Stimulated activated CD4-positive, alpha-beta T cell treated with anti-CD3 and anti-CD28 coated beads, TNF-alpha, amount 100 ng/mL, for 48 hours (primary cell): Measurements from ENCODE around the gene RAB17.

ENCODE experiments used
- DNase-seq, 3 donors: peaks; one replicate each; pipeline ENCODE4 v3.0.0-alpha.2; 2020; ENCODE audit warnings: low read depth in 3 of 3

RAB17 gene

DNA sequence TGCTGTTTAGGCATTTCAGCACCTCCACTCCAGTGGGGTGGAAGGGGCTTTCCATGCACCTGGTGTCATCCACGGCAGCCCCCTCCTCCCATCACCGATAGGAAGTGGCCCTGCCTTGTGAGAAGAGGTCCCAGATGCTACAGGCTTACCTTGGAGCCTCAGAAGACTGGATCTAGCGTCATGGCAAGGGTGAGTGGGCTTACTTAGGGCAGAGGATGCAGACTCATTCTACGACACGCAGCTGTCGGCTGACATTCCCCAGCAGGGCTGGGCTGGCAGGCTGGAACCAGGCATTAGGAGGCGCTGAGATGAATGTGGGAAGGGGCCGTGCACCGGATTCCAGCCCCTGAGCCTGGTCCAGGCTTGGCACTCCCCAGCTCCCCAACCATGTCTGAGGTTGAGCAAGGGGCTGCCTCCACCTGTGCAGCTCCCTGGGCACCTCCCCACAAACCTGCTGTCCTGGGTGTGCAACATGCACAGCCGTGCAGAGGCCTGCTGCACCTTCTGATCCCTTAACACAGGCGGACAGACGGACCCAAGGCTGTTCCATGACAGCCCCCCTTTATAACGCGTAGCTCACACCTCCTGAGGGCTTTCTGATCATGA is 25.9 kb downstream of the RAB17 start:
- no peak for DNase-seq

- DNase-seq = no peak
Observed at GRCh38 chr2:237563816-237564215, 26.7 kb downstream of the RAB17 start.

DNA sequence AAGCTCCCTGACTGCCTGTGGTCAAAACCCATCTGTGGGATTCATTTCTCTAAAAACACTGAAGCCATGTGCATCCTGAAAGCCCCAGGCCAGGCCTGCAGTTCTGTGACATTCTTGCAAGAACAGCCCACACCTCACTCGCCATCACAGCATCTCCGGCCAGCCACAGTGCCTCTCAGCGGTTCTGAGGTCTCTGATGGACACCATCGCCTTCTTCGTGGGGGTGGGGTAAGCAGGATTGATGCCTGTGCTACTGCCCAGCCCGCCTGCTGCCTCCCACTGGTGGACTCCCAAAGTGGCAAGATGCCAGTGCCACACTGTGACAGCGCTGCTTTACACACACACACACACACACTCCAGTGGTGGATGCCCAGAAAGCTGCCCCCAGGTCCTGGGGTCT is 29.3 kb downstream of the RAB17 start:
- DNase-seq = no peak

GRCh38 chr2:237558961-237559641 is 31.4 kb downstream of the RAB17 start:
- DNase-seq = no peak

DNA sequence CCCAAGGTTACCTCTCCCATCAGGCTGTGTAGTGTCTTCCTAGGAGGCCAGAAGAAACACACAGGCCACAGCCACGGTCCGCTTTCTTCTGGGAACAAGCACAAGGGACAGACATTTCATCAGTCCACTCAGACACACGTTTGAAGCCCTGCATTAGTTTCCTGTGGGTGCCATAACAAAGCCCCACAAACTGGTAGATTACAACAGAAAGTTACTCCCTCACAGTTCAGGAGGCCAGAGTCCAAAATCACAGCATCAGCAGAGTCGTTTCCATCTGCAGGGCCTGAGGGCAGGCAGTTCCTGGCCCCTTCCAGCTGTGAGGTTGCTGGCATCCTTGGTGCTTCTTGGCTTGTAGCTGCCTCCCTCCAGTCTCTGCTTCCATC is 32.9 kb downstream of the RAB17 start:
- no peak for DNase-seq

GRCh38 chr2:237556773-237557632 is 33.5 kb downstream of the RAB17 start:
- DNase-seq = peak; percentile 20 to 22 (median 21)

GRCh38 chr2:237555560-237555959 is 35.0 kb downstream of the RAB17 start:
- no peak for DNase-seq

DNA sequence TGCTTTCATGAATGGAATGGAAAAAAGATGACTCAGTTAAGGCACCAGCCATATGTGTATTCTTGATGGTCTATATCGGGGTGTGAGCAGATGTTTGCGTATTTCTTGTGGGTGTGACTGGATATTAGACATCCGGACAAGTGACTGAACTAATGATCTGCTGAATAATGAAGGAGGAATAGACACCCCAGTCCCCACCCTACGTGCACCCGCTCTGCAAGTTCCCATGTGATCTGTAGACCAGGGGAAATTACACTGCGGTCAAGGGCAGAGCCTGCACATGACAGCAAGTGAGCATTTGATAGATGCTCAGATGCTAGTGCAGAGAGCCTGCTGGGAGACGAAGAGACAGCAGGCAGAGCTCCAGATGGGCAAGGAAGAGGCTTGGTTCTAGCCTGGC is 36.6 kb downstream of the RAB17 start:
- no peak for DNase-seq

DNA sequence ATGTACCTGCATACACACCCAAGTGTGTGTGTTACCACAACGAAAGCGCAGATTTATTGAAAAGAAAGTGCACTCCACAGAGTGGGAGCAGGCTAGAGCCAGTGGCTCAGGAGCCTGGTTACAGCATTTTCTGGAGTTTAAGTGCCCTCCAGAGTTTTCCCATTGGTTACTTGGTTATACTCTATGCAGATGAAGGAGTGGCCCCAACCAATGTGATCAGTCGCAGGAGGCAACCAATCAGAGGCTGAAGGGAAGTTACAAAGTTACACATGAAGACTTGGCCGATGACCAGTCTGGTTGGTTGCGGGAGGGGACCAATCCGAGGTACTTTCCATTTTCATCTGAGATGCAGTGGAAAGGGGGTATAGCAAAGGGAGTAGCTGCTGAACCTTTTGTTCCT is 37.6 kb downstream of the RAB17 start:
- no peak for DNase-seq

GRCh38 chr2:237551071-237551574 is 39.4 kb downstream of the RAB17 start:
- DNase-seq = no peak

DNA sequence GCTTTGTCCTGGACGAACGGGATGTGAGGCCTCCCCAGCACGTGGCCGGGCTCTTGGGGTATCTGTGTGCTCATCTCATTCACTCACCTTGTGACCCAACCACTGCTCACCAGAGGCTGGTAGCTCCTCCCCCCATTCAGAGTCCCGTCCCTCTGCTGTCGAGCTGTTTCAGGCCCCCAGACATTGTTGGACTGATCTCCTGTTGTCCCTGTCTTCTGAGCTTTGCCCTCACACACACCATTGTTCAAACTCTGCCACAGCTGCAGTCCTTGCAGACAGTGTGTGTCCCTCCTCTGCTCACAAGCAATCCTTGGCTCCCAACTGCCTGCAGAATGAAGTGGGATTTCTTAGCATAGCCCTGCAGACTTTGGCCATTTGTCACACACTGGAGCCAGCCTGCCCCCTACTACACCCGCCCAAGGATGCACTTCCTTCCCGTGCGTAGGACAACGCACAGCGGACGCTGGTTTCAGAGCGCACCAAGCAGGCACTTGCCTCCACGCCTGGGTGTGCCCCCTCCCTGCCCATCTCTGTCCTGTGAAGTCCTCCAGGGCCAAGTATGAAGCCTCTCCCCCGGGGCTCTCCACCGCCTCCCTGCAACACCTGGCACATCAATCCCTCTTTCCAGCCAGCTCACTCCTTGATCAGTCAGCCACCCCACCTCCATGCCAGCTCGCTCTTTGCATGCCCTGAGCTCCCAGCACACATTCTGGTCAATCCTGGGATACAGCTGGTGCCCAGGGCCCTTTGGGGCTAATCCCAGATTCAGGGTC is 40.7 kb downstream of the RAB17 start:
- DNase-seq = no peak

- DNase-seq = no peak
Observed at GRCh38 chr2:237549216-237549615, 41.3 kb downstream of the RAB17 start.

- DNase-seq = no peak
Observed at GRCh38 chr2:237547841-237548416, 42.6 kb downstream of the RAB17 start.

GRCh38 chr2:237546876-237547395 is 43.6 kb downstream of the RAB17 start:
- no peak for DNase-seq

DNA sequence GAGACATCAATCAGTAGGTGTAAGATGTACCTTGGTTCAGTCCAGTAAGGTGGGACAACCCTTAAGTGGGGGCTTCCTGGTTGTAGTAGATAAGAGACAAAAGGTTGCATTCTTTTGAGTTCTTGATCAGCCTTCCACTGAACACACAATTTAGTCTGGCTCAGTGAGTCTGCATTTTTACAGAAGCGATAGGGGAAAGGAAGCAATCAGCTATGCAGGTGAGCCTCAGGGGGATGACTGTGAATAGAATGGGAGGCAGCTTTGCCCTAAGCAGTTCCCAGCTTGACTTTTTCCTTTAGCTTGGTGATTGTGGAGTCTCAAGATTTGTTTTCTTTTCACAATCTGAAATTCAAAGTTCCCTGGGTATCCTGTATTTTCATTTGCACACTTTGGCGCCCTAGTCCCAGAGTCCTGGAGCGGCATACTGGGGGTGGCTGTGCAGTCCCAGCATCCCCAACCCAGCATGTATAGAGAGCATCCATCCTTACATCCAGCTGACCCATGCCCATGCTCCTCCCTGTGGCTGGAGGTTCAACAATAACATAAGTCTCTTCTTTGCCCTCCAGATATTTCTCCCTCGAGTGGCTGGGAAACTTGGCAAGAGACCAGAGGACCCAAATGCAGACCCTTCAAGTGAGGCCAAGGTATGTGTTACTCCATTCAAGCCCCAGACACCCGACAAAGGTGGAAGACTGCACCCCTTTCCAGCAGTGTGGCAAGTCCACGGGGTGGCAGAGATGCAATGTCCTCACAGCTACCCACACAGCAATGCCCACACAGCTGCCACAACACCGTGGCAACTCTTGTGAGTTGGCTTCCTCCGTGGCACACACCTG is 44.3 kb downstream of the RAB17 start:
- no peak for DNase-seq

DNA sequence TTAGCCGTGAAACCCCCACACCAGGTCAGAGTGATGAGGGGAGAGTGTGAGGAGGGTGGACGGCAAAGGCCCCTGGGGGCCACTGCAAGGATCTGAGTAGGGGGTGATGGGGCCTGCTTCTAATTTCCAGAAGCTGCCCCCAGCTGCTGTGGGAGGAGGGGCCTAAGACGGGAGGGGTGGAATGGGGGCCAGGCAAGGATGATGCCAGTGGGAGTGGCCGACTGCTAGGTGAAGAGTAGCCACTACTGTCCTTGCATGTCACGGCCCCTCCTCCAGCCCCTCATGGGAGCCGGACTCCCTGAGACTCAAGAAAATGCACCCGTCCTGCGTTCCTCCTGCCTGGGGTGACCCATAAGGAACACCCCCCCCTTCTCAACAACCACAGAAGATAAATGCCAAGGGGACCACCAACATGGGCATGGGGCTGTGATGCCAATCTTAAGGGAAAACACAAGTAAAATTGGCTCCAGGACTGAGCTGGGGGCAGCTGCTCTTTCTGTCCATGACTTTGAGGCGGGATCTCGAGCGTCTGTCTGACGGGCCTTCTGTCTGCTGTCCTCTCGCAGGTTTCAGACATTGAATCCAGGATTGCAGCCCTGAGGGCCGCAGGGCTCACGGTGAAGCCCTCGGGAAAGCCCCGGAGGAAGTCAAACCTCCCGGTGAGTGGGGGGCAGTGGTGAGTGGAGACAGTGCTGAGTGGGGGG is 48.4 kb downstream of the RAB17 start:
- DNase-seq = no peak

DNA sequence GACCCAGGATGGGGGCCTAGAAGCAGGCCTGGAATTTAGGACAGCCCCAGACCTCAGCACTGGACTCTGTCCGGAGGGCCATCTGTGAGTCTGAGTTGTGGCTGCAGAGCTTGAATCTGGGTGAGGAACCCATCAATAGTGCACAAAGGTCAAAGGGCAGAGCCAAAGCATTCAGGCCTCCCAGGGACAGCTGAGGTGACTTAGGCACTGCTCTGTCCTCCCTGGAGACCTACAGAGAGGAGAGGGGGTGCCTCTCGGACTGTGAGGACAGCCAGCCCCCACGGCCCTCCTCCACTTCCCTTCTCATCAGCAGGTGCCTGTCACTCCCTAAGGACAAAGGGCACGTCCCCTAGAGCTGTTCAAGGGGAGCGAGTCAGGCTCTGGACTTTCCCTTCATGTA is 49.3 kb downstream of the RAB17 start:
- no peak for DNase-seq

- no peak for DNase-seq
Observed at GRCh38 chr2:237540823-237541222, 49.7 kb downstream of the RAB17 start.

DNA sequence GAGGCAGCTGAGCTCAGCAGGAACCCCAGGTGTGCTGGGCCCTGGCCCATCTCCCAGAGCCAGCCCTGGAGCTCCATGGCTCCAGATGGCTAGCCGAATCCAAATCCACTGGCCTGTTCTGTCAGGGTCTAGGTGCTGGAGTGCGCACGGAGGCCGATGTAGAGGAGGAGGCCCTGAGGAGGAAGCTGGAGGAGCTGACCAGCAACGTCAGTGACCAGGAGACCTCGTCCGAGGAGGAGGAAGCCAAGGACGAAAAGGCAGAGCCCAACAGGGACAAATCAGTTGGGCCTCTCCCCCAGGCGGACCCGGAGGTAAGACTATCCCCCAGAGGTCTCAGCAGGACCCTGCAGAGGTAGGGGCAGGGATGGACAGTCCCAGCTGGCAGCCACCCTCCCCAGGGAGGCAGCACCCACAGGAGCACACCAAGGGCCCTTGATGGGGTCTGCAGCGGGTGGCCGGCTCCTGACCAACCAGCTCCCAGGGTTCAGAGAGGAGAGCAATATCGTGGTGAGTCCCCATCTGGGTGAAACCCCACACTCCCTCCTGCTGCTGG is 50.2 kb downstream of the RAB17 start:
- no peak for DNase-seq
